IPS-11a (cell line): ENCODE data around the gene ZIC1.

Source experiments
- H3K4me3 ChIP-seq: one replicate; pipeline ENCODE4 v1.5.1; 2013; ENCODE audit warnings: low read depth, low read length, control low read depth

Gene ZIC1

DNA sequence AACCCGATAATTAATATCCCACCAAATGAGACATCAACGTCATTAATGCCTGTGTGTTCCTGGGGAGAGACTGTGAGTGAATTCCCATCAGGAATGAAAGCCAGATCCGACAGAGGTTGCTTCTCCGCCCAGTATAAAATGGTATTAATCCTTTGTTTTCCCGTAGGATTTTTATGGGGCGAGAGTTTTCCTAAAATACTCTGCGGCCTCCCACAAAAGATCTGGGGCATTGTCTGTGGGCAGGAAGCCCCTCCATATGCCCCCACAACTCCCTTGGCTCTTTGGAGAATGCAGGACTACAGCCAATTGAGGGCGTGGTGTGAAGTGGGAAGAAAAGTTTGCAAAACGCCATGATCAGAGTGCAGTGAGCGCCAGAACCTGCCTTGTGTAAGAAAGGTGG is 29.5 kb upstream of the ZIC1 start:
- no peak overlapping the region for H3K4me3 ChIP-seq

DNA sequence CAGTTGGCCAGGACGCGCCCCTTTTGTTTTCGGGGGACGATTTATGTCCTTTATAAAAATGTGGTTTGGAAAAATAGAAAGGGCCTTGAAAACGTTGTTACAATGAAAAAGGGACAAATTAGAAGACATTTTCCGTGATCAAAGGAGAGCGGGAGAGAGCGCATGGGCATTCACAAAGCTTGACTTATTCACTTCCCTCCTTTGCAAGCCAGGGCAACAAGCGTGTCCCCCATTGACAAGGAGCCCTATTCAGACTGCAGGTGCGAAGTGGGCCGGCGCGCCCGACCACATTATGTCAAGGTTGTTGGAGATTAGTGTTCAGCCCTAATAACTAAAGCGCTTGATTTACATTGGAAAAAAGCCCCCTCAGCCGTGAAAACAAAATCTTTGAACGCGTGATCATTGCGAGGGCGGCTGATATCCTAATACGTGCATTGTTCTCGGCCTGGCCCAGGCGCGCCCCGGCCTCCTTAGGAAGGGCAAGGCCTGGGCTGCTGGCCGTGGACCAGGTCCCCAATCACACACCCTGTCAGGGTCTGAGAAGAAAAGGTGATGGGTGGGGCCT is 28.7 kb upstream of the ZIC1 start:
- no peak overlapping the region for H3K4me3 ChIP-seq

DNA sequence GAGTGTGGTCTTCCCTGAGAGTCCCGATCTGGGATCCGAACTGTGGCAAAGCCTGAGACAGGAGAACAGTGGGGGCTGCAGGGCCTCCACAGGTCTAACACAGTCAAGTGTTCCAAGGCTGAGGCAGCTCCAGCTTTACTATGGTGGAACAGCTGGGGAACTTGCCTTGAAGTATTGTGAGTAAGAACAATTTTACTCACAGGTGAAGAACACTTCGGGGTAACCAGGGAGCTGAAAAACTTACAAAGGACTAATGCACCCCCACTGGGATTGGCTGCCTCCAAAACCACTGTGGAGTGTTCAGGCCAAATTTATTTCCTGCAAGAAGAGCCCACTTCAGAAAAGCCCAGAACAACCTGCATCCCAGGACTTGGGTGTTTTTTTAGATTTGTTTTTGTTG is 28.2 kb upstream of the ZIC1 start:
- no peak overlapping the region for H3K4me3 ChIP-seq

DNA sequence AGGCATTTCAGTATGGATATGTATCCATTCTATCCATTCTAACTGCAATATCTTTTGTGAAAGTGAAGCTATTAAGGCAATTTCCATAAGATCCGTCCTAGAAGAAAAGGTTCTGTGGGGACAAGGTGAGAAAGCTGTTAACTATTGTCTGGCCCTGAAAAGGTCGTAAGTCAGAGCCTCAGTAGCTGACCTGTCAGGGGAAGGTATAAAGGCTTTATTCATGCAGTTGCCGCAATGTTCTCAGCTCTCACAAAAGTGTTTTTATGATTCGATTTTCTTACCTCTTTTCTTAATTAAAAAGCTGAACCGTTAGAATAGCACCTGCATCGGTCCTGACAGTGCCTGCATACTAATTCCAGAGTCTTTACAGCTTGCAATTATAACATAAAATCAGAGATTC is 27.6 kb upstream of the ZIC1 start:
- no peak overlapping the region for H3K4me3 ChIP-seq

DNA sequence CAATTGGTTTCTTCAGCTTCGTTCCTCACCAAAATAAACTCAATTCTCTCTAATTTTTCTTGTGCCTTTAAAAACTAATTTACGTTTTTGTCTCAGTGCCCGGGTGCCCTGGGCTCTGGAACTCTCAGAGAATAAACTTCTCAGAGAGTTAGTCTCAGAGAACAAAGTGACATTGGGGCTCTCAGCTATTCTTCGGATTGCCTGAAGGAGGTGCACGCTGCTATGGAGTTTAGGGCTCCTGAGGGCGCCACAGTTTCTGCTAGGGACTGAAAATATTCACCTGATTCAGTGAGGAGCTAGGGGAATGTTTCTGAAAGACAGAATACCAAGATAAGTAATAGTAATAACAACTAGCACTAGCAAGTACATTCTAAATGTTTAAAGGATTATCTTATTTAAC is 25.5 kb upstream of the ZIC1 start:
- no peak overlapping the region for H3K4me3 ChIP-seq

DNA sequence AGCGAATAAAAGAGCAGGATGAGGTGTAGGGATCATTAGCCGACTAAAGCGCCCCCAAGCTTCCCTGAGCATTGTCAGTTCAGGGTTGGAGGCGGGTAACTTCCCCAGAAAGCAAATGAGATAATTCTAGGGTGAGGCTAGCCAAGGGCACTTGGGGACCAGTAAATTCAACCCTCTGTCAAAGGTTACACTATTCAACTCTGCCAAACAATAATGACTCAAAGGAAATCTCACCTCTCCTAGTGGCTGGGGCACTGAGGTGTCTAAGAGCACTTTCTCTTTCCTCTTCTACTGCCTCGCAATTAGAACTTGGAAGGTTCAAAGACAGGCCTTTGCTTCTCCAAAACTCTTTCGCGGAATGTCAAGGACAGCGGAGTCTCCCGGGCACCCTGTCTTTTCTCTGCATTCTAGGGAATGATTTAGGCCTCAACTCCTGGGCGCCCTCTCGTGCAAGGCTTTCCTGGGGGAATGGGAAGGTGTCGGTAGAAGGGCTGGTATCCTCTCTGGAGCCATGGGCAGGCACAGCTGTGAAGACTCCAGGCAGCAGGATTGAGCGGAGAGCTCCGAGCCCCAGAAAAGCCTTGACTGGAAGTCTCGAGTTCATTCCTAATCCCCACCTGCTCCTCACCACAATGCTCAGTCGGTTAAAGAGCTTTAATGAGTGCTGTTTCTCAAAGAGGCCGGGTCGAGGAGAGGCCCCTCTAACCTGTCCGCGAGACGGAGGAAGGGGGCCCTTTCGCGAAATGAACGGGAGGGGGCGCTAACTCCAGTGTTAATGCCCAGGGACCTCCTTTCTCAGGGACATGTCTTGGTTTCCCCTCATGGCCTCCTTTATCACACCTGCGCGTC is 24.7 kb upstream of the ZIC1 start:
- peak overlapping the region; percentile 1 for H3K4me3 ChIP-seq

DNA sequence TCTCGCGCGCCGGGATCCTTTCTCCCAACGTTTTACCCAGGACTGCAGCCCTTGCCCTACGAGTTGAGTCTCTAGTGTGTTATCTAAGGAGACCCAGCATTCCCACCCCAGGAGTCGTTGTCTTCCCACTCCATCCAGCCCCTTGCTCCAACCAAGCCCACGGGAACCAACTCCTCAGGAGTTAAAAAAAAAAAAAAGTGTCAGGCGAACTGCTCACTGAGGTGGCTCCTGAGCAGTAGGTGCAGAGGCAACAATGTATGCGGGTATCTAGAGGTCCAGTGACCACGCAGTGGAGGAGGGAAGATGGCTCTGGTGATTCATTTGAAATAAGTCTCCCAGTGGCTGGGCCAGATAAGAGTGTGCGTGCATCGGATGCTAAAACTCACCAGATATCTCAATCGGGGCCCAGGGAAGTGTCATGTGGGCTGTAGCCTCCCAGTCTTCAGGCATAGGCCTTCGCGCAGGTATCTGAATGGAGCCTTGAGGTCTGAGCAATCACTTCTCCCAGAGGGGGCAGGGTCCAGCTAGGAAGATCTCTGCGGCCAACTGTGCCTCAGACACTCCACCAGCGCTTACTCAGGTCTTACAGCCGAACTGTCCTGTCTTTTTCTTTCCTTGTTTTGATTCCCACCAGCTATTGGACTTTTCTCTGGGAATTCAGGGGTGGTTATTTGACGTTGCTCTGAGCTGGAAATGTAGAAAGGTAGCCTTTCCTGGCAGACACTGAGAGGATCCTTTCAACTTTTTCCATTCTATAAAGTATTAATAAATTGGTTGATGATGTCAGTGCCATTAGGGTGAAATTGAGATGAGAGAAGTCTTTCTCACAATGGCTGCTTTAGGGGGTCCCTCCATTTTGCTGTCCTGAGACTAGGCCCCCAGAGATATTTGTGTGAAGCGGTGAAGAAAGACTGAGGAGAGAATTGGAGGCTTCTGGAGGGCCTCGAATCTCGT is 23.8 kb upstream of the ZIC1 start:
- no peak overlapping the region for H3K4me3 ChIP-seq

DNA sequence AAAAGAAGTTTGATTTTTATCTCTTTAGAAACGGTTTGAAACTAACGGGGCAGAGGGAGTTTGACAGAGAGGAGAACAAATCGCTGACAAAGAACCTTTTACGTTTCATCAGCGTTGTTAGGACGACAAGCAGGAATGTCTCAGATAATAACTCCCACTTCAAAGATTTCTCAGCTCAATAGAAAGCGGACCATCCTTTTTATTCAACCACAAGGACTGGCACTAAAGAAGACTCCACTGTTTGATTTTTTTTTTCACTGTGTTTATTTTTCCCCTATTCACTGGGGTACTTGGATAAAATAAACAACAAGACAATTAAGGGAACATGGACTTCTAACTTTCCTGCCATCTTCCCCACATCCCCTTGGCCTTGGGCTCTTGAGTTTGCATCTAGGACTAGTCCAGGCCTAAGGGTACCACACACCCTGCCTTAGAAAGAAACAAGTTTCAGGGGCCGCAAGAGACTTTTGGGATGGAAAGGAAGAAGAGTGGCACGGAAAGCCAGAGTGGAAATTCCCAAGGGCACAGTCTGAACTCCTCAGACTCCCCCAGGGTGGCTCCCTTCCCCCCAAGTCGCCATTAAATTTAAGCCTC is 21.8 kb upstream of the ZIC1 start:
- no peak overlapping the region for H3K4me3 ChIP-seq

DNA sequence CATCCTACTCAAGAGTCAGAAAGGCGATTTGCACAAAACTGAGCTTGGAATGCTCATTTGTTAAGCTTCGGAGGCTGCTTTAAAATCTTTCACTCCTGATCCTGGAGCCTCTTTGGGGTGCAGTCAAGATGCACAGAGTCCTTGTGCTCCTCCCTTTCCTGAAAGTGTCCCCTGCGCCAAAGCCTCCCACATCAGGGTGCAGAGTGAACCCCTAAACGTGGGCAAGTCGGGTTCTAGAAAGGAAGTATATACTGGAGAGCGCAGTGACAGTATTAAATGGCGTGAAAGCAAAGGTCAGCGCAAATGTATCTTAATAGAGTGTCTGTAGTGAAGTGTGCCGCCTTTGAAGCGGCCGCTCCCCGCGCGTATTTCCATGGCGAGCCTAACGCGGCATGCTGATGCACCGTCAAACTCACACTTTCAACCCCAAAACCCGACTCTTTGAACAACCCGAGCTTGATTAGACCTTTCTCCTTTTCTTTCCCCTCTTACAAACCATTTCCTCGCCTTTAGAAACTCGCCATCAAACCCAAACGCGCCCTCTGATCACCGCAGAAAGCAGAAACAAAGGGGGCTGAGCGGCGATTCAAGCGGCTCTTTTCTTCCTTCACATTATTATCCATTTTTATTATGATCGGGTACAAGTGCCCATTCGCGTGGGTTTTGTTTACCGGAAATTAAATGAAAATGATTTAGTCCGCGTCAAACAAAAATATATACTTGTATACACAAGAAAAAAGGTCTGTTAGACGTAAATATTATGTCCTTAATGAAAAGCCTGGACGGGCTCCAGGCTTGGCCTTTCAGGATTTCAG is 21.1 kb upstream of the ZIC1 start:
- no peak overlapping the region for H3K4me3 ChIP-seq

DNA sequence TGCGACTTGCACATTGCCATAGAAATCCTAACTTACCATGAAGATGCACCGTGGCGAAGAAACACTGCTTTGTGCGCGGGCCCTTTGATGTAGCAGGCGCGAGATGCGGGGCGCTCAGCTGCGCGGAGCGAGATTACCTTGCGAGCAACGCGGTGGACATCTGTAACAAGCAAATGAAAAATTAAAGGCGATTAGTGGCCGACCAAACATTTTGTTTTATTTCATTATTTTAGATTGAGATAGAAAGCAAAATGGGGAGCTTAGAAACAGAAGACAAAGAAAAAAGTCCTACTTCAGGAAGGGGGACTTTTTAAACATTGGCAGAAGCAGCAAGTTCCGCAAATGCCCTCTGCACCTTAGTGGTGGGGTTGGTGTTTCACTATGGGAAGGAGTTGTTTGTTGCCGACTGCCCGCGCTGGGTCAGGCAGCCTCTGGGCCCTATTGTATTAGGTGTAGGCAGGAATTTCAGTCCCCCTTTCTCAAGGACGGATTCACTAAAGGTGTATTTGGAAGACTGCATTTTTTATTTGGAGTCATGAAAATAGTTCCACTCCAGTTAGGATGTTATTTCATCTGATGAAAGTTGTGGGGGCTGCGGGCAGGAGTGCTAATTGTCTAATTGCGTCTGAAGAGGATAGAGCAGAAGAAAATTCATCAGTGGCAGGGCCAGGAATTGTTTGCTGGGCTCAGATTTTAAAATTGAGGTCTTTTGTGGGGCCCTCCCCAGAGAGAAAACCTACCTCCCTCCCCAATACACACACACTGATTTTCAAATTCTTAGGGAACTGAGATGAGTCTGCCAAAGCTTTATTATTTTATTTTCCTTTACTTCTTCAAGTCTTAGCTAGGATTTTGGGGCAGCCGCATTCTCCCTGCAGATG is 20.2 kb upstream of the ZIC1 start:
- no peak overlapping the region for H3K4me3 ChIP-seq

DNA sequence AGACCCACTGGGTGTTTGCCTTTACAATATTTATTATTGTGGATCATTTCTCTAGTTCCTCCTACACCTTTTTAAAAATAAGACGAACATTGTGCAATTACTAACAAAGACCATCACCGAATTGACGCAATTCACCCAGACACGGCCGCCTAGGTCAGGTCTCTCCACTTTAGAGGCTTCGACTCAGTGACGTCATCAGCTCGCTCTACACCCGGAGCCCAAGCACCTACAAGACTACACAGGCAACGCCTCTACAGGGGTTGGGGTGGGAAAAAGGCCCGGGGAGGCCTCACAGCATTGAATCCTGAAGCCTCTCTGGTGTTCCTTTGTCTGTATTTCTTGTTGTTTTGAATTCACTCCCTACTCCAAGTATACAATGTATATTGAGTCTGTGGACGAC is 19.4 kb upstream of the ZIC1 start:
- no peak overlapping the region for H3K4me3 ChIP-seq

DNA sequence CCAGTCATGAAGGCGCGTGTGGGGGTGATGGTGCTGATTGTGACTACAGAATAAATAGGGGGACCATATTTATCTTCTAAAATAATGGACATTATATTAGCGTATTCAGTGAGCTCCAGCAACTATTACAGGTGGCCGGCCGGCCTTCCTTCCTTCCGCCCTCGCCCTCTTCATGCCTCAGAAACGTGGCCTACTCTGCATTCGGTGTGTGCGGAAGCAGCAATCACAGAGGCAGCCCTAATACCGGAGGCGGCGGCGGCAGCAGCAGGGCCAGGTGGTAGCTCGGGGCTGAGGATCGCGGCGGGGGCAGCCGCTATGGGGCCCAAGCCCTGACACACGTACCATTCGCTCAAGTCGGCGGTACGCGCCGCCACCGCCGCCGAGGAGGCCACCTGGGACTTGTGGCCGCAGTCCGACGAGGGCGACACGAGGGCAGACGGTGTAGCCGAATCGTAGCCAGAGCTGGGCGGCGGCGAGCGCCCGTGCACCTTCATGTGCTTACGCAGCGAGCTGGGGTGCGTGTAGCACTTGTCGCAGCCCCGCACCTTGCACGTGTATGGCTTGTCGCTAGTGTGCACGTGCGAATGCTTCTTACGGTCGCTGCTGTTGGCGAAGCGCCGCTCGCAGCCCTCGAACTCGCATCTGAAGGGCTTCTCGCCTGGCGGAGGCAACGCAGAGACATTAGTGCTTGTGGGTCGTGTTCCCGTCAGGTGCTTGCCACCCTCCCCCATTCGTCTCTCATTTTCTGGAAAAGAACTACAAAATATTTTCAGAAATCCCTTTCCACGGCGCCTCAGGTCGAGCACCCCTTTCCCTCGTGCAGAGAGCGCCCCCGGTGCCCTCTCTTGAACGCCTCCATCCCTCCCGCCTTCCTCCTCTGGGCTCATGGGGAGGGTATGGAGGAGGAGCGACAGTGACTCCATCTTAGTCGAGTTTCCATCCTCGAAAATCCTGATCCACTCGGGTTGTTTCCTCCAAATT is 18.3 kb upstream of the ZIC1 start:
- no peak overlapping the region for H3K4me3 ChIP-seq

DNA sequence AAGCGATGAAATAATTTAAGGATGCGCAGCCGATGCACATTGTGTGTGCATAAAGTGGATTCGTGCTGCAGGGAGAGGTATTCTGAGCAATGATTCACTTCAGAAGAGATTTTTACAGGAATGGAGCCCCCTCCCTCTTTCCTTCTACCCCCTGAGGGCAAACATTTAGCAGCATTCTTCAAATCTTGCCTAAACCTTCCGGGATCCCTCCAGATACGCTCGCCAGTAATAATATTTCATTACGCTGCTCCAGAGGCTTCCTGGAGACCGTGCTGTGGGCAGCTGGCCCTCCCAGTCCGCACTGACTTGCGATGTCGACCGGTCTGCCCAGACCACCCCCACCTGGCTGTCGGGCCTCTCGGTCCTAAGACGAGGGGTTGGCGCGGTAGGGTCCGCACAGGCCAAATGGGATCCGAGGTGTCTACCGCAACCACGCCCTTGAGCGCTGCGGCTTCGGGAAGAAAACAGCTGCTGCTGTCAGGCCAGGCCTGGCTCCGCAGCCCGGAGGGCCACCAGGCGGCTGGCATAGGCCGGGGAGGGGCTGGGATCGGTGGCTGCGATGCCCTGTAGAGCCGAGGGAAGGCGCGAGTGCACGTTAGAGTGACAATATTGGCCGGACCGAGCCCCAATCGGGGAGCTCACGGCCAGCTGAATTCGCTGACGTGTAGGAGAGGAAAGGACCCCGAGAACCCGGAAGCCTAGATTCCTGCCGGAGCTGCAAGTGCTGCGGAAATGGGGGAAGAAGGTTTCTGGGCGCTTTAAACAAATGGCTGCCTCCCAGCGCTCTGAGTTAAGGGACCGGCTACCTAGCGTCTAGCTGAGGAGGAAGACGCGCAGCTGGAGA is 17.2 kb upstream of the ZIC1 start:
- H3K4me3 ChIP-seq: peak overlapping the region; percentile 15

DNA sequence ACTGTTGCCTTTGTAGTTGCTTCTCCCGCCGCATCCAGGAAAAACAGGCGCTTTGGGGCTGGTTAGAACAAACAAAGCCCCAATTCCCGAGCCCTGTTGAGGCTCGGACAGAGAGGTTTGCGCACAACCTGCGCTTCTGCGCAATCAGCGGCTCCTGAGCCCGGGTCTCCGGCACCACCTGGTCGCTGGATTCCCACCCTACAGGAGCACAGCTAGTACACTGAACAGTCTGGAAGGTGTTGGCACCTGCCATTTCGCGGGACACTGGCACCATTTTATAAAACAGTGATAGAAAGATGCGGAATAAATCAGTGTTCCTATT is 16.6 kb upstream of the ZIC1 start:
- H3K4me3 ChIP-seq: peak overlapping the region; percentile 15

DNA sequence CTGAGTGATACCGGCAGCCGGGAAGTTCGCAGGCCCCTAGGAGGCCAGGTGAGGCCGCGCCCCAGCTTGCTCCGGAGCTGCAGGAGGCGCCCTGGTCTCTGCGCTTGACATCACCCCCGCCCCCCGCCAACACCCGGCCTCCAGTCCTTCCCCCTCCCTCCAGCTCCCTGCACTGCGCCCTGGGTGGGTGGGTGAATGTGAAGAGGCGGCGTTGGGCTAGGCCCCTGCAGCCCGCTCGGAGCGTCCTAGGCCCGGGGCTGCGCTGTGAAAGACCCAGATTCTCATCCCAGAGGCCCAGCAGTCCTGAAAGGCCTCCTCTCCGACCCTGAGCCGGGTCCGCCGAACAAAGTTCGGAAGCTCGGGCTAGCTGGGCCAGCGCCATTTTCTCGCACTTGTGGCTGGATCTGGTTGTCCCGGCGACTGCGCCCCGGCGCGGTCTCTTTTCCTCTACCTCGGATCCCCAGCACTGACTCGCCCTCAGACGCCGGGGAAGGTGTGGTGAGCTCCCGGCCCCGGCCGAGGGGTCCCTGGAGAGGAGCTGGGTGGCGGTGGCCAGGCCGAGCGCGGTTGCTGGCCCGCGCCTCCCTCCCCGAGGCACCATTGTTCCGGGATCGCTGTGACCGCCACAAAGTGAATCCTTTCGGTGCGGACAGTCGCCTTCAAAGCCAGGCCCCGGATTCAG is 15.8 kb upstream of the ZIC1 start:
- peak overlapping the region; percentile 43 for H3K4me3 ChIP-seq

DNA sequence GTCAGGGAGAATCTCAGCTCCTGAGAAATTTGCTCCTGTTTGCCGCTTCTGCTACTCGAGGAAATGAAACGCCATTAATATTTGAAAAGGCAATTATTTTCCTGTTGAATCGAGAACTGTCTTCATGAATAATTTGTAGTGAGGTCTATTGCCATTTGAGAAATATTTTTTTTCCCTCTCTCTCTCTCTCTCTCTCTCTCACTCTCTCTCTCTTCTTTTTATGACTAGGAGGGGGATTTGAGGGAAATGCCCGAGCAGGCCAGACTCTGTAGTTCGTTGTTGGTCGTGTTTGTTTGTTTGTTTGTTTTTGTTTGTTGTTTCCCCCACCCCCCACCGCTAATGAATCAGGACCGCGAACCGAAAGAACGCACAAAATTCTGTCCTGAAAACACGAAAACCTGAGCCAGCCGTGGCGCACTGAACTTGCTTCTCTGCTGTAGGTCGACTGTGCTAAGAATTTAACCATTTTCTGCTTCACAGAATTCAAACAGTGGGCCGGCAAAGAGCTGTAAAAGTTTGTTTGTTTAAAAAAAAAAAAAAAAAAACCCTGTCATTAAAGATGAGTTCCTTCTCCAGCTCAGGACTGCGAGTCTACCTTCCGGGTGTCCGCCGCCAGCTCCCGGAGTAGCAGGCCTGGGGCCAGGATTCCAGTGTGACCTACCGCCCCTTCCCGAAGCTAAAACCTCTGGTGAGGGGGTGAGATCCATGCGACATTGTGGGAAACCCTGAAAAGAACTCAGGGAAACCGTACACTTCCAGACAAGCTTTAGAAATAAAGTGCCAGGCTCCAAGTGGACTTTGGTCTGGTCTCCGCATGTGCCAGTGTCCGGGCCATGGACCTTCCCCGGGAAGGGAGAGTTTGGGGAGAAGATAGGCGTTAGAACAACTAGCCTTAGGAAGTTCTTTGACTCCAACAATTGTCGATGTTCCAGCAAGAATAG is 15.0 kb upstream of the ZIC1 start:
- H3K4me3 ChIP-seq: peak overlapping the region; percentile 43
